Inflammatory macrophage treated with lipopolysaccharide for 4 hours (primary cell): ENCODE data around the gene ZNF311.

Experiments
- DNase-seq: peaks from one replicate; pipeline ENCODE4 v3.0.0-alpha.2; 2020

Gene ZNF311

DNA sequence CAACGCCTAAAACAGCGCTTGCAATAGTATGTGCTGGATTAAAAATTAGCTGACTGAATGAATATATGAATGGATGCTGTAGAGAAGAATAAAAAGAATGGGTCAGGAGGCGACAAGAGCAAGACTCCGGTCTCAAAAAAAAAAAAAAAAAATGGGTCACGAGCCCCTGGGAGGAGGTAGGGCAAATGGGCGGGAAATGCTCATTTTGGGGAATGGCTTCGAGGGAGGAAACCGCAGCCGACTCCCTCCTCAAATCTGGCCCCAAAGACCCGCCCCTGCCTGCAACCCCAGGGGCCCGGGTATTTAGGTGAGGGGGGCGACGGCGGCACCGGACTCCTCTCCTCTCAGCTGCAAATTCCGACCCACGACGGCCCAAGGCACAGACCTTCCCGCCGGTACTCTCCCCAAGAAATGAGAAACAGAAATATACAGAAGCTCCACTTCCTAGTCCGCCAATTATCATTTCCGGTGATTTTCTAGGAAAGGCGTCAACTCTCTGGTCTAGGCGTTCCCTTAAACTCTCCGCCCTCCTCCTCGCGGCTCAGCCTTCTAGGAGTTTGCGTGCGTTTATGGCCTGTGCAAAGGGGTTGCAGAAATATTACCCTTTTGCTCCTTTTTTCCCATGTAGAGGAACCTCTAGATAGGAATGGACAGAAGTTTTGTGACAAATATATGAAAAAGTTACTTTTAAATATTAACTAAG, at the start of gene ZNF311:
ZNF311 (minus strand) TSS at position 133 of the 703 bp plus-strand sequence. CDS start 1,361 bp downstream, outside the sequence.
- peak; percentile 82 for DNase-seq

DNA sequence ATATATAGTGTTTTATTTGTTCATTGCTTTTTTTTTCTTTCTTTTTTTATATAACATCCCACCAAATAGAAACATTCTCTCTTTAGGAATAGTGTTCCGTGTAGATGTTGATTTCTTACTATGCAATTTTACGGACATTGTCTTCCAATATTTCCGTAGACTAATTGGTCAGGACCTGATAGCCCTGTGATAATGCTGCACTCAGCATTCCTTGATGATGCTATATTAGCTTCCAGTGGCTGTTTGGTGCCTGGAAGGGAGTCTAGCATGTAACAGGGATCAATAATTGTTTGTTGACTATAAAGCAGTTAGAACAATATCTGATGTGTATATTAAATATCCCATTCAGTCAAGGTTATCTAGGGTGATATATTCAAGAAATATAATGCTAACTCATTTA, 46.6 kb upstream of the ZNF311 start:
- no peak for DNase-seq

DNA sequence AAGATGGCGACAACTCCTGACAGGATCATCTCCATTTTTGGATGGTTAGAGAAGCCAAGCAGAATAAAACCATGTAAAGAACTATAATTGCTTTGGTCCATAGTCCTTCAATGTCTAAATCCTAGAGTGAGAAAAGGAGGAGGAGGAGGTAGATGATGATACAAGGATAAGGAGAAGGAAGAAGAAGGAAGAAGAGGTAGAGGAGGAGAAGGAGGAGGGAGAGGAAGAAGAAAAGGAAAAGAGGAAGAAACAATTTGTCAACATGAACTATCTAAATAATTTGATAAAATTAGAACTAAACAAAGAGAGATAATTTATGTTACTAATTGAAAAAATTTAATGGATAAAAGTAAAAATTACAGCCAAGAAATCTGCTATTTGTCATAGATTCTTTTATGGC, 40.0 kb upstream of the ZNF311 start, which contains the start of gene OR2W1:
OR2W1 (minus strand) TSS at position 101 of the 400 bp plus-strand sequence; CDS start at position 101, 0 bp downstream.
- DNase-seq: no peak

GRCh38 chr6:29035951-29036350, 30.8 kb upstream of the ZNF311 start:
- no peak for DNase-seq

- no peak for DNase-seq
Observed at GRCh38 chr6:29028821-29029220, 23.7 kb upstream of the ZNF311 start.

- DNase-seq: no peak
Observed at GRCh38 chr6:29025927-29026585, 20.9 kb upstream of the ZNF311 start.

GRCh38 chr6:29021434-29021833, 16.3 kb upstream of the ZNF311 start:
- DNase-seq: no peak

GRCh38 chr6:29019629-29020028, 14.5 kb upstream of the ZNF311 start:
- DNase-seq: no peak

DNA sequence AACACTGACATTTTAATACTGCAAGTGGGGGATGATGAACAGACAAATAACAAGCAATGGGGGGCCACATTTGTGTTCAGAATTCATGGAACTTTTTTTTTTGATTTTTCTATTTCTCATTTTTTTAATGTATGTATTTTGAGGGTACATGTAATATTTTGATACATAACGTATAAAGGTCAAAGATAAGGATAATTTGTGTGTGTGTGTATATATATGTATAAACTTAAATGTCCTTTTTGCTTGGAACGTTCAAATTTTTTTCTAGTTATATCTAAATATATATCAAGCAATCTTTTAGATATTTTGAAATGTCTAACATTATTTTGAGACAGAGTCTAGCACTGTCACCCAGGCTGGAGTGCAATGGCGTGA, 12.3 kb upstream of the ZNF311 start:
- DNase-seq: no peak

GRCh38 chr6:29016559-29017427, 11.7 kb upstream of the ZNF311 start:
- peak; percentile 72 for DNase-seq

- no peak for DNase-seq
Observed at GRCh38 chr6:29014729-29015608, 9.9 kb upstream of the ZNF311 start.

DNA sequence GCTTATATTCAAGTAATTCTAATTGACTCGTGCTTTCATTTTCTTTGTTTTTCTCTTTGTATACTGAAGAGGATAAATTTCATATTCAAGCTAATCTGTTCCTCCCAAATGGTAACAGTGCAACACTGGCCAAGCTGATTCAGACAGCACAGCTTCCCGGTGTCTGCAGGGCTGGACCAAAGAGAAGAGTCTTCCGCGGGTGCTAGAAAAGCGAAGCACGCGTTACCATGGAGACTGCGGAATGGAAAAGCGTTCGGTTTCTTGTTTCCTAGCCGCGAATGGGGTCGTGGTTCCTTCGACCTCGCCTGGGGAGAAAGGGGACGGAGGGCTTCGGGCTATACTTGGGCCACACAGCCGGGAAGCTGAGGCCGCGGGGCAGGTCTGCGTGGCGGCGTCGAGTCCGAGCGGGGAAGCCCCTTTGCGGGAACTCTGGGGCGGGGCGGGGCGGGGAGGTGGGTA, 6.2 kb upstream of the ZNF311 start:
- peak; percentile 42 for DNase-seq

DNA sequence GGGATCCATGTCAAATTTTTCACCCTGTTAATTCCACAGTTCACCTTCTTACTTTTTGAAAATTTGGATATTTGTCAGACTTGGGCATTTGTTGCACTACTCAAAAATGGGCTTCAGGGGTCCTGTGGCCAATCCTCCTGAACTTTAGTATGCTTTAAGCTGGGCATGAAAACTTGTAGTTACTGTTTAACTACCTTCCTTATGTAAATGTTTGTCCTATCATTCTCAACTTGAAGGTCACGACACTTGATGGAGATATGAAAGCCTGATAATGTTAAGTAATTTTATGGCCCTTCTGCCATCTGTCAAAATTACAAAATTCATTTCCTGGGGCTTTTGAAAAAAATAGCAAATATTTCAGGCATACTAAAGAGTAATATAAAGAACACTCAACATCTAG, 4.2 kb upstream of the ZNF311 start:
- no peak for DNase-seq

- no peak for DNase-seq
Observed at GRCh38 chr6:29008089-29008488, 3.0 kb upstream of the ZNF311 start.

DNA sequence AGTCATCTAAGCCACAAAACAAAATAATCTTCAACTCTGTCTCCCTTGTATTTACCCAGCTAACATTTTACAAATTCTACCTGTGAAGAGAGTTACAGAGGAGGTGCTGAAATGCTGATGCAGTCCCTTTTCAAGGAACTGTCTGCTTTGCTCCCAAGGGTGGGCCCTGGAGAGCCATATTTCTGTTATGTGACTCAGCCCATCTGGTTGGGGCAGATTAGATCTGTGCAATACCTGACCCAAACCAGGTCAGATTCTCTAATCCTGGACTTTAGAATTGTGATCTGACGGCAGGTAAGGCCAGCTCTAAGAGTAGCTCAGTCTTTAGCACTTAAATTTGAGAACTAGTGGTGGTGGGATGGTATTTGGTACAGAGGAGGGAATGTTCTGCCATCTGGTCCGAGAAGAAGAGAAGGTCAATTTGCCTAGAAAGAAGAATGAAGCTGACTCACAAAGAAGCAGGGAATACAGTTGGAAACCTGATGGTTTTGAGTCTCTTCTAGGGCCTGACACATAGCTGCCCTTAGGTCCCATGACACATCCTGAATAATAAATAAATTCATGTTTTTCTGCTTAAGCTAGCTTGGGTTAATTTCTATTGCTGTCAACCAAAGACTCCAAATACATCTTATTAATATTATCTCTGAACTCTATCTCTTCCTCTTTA, 8.1 kb downstream of the ZNF311 start:
- DNase-seq: no peak

DNA sequence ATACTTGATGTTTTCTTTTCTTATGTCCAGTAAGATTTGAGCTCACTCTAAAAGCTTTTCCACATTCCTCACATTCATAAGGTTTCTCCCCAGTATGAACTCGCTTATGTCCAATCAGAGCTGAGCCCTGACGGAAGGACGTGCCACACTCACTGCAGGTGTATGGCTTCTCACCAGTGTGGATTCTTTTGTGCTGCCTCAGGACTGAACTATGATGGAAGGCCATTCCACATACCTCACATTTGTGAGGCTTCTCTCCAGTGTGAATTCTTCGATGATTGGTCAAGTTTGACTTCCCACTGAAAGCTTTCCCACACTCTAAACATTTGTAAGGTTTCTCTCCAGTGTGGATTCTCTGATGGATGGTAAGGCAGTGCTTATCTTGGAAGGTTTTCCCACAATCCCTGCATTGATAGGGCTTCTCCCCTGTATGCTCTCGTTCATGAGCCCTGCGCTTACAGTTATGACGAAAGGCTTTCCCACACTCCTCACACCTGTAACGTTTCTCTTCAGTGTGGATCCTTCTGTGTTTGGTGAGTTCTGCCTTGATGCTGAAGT, 9.9 kb downstream of the ZNF311 start:
- DNase-seq: no peak

DNA sequence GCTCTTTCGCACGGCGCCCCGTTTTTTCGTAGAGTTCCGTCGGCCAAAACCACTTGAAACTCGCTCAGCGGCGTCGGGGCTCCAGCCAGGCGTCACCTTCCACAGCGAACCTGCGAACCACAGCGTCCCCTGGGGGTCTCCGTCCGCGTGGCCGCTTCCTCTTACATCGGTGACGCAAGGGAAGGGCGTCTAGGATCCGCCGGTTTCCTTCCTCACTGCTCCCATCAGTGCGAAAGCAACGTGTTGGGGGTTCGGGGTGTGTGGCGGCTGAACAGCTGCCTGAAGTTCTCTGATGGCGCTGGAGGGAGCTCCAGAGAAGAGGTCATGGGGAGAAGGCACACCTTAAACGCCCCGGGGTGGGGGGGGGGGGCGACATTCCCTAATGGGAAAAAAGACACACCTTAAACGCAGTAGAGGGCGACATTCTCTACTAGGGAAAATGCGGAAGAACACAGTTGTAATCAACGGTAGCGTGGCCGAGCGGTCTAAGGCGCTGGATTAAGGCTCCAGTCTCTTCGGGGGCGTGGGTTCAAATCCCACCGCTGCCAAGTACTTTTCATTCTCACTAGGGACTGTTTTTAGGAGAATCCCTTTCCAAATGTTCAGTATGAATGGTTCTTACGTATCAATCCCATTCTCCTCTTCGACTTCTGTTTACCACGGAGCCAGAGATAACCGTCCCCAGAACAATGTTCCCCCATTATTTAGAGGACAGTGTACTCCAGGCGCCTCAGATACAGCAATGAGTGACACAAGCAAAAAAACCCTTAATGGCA, 16.4 kb downstream of the ZNF311 start:
- DNase-seq: peak; percentile 63

DNA sequence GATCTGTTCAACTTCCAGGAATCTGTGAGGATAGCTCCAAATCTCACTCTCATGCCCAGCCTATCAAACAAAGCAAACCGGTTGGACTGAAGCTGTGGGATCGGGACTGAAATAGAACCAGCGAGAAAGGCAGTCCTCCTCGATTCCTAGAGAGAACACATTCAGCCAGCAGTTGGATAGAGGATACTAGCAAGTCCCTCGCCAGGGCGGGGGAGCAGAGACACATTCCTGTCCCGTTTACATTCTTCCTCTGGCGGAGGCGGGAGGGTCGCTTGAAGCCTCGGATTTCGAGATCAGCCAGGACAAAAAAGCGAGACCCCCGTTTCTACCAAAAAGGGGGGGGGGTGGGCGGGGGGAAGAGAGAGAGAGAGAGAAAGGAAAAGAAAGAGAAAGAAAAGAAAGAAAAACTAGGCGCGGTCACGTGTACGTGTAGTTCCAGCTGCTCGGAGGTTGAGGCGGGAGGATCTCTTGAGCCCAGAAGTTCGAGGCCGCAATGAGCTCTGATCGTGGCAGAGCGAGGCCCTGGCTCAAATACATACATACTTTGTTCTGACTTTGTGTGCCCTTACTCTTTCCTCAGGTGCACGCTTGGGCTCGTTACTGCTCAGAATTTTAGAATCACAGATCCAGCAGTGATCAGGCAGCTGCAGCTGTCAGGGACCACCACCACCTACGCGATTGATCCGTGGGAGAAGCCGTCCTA, 19.5 kb downstream of the ZNF311 start:
- DNase-seq: peak; percentile 67

GRCh38 chr6:28983838-28984237, 21.3 kb downstream of the ZNF311 start:
- DNase-seq: no peak
